HG03457 (cell line): ENCODE data around the gene OSBPL3.

ENCODE experiments used
- ATAC-seq: cut with Tn5 transposase; IDR thresholded peaks from one replicate; pipeline ENCODE4 v1.9.1; 2021; ENCODE audit warnings: moderate number of reproducible peaks; ENCODE audit not compliant: unreplicated experiment

Gene OSBPL3

DNA sequence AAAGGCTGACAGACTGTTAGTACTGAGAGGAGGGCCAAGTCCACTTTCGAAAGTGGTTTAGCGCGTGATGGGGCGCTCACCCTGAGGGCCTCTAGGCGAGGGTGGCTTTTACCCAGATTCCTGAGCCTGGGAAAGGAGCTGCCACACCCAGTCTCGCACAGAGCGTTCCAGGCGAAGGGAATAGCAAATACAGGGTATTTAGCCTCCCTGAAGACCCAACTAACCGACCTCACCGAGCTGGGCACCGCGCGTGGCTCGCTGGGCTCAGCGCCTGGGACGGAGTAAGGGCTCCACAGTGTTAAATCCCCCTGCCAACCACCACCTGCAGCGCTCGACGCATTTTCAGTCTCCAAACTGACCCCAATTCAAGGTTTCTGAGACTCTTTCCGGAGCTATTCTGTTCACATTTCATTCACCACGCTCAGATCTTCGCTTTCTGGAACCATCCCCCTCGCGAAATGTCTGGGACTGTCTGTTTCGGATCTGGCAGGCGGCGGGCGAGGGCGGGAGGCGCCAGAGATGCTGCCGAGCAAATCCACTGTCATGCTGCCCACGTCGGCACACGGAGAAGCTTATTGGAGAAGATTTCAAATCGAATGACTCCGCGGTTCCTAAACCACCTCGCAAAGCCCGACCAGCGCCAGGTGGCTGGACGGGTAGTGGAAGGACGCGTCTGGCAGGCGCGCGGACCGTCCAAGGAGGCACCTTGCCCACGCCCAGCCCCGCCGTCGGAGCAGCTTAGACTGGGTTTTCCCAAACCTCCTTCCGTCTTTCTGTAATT lies 1.4 kb upstream of the OSBPL3 start:
- ATAC-seq: no peak

DNA sequence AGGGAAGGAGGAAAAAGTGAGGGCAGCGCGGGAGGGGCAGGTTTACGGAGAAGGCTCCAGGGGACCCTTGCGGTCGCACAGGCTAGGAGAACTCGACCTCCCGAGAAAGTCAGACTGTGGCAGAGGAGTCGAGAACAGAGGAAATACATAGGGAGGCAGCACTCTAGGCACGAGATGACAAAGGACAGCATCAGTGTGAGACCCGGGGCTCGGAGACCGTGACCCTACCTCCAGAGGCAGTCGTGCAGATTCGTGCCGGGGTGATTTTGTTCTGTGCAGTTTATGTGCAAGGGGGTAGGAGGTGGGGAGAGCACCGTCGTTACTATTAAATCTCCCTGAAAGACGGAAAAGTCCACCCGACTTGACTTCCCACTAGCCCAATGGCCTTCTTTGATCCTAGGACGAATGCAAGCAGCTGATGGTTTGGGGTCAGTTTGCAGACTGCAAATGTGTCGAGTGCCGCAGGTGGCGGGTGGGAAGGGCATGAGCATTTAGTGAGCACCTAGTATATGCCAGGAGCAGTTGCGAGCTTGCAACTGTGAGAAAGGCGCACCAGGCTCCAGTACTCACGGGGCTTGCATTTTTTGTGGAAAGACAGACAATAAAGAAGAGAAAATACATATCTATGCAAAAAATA lies 674 bp upstream of the OSBPL3 start:
- ATAC-seq: peak; percentile 2

GRCh38 chr7:24979470-24979862 lies 512 bp downstream of the OSBPL3 start:
- peak; percentile 40 for ATAC-seq

GRCh38 chr7:24978843-24979469 lies 1.0 kb downstream of the OSBPL3 start:
- ATAC-seq: no peak

- no peak for ATAC-seq
These were observed 4.2 kb downstream of the OSBPL3 start for GRCh38 chr7:24975644-24976260.

DNA sequence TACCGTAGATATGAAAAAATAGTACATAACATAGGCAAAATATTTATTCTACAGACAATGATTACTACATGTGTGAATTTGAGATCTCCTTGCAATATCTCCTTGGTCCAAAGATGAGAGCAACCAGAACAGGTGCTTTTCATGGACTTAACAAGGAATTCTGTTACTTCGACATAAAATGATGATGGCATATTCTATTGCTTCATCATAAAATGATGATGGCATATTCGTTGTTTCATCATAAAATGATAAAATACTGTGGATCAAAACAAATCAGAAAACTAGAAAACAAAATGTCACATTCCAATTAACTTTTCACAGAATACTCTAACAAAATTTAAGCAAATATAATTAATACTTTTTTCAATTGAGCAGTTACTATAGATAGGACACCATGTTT lies 4.8 kb downstream of the OSBPL3 start:
- ATAC-seq: no peak

GRCh38 chr7:24974026-24974832 lies 5.7 kb downstream of the OSBPL3 start:
- ATAC-seq: no peak

DNA sequence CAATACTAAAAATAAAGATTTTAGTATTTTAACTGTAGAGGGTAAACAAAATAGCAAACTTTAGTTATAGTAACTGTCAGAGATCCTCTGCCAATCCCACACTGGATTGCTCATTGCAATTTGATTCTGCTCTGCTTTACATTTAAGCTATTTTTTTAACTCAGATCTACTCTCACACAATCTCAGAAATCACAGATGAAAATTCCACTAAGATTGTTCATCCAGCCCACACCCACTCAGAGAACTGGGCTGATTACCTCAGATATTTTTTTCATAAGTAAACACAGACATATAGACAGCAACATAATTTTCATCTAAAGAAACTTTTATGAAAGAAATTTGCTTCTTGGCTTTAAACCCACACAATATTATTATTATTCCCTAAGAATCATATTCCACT lies 7.0 kb downstream of the OSBPL3 start:
- no peak for ATAC-seq

DNA sequence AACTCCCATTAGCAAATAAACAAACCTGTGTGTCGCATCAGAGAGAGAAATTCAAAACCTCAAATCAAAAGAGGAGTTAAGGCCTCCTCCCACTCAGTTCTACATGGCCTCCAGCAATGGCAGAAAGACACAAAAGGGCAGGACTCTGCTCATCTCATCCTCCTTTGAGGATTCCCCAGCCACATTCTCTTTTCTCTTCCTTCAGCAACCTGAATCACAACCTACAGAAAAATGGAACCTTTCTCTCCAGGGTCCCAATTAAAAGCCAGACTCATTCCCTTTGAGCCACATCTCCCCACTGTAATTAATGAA lies 7.9 kb downstream of the OSBPL3 start:
- ATAC-seq: no peak

GRCh38 chr7:24971333-24972165 lies 8.4 kb downstream of the OSBPL3 start:
- no peak for ATAC-seq

DNA sequence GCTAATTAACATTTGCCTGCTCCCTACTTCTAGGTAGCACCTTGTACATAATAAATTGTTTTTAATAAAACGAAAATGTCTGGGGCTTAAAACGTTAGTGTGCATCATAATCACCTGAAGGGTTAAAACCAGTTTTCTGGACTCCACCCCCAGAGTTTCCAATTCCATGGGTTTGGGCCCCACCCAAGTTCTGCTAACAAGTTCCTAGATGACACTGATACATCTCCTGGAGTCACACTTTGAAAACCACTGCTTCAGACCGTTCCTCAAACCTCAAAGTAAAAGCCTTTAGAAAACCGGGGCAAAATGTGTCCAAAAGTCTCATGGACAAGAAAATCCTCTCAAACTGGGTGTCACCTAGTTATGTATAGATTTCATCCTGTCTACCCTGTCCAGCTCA lies 9.3 kb downstream of the OSBPL3 start:
- no peak for ATAC-seq

- no peak for ATAC-seq
These were observed 11.8 kb downstream of the OSBPL3 start for GRCh38 chr7:24968165-24968564.

DNA sequence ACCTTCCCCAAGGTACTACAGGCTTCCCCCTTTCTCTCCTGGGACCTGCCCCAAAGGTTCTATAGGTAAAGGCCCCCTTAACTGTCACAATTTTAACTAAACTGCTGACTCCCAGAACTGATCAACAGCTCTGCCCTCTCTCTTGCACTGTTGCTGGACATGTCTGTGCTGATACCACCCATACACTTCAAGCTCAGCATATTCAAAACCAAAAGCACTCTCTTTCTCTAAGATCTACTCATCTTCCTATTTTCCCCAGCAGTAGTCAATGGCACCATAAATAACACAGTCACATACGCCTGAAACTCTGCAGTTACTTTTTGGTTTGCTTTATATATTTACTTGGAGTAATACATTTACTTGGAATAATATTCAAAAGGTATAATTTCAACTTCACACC lies 12.3 kb downstream of the OSBPL3 start:
- no peak for ATAC-seq

- ATAC-seq: no peak
These were observed 13.2 kb downstream of the OSBPL3 start for GRCh38 chr7:24966802-24967201.

DNA sequence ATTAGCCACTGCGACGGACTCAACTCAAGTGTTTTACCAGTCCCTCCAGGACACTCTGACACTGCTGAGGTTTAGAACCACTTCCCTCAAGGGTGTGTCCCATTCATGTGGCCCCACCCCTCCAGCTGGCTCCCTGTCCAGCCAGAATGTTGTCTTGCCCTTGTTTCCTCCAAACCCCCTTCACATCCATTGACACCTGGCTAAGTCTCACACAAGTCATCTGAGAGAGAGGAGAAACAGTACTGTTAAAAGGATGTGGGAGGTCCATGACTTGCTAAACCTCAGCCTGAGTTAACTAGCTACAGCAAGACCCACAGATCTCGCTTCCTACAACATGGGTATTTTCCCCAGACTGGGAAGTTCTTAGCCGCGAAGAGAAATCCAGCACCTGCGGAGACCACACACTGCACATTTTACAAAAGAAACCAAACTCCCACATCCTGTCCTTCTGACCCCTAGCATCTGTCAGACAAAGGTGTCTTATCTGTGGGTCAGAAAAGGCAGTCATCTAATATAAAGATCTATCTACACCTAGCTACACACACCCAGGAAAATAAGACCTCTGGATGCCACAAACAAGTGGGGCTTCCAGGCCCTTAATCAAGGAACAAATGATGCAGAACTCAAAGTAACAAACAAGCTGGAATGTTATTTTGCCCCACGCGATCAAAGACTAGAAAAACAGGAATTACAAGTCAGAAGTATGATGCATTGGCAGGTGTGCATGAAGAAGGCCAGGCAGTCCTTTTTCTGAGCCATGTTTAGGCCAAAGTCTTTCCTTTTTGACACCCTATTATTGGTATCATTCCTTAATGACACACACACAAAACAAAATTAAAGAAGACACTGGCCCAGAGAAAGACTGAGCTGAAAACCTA lies 13.9 kb downstream of the OSBPL3 start:
- ATAC-seq: peak; percentile 79

DNA sequence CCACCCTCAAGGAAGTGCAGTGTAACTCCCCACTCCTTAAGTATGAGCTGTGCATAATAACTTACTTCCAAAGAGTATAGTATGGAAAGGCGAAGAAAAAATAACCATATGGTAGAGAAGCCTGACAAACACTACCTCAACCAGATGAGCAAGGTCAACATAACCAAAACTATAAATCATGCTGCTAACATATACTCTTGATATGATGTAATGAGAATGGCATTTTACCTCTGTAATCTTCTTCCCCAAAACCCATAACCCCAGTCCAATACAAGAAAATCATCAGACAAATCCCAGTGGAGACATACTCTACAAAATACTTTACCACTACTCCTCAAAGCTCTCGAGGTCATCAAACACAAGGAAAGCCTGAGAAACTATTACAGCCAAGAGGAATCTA lies 15.8 kb downstream of the OSBPL3 start:
- no peak for ATAC-seq

DNA sequence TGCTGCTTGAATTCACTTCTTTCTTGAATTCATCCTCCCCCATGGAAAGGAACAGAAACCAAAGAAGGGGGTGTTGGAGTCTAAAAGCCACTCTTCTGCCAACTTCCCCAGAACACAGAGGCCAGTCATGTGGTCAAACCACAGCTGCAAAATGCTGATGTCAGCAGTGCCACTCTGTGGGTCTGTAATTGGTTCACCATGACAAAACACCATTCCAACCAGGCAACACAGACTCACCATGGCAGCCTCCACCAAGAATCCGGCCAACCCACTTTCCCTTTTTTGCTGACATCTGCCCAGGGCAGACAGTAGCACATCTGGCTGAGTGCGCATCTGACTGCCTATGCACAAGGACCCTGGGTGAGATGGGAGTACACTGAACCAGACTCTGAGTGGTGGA lies 16.8 kb downstream of the OSBPL3 start:
- ATAC-seq: peak; percentile 27

DNA sequence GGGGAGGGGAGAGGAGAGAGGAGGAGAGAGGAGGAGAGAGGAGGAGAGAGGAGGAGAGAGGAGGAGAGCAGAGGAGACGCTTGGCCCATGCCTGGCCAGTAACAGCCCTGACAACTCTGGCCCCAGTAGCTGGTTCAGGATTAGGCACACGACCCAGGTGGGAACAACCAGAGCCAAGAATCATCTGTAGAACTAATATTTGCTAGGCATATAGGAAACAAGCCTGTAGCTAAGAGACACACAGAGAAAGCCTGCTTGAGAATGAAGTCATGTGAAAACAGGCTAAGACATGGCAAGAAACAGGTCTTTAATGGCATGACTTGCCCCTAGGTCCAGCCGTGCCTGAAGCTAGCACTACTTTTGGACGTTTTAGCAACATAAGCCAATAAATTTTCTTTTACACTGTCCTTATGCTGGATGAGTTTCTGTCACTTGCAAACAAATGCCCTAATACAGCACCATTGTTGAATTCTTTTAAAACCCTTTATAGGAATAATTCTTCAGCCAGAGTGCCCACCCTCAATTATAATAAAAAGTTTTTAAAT lies 17.5 kb downstream of the OSBPL3 start:
- no peak for ATAC-seq
